Endothelial cell of umbilical vein (primary cell): ENCODE results near the gene C2CD3. TPM values are rescaled to one million over a fixed set of nuclear protein-coding genes. Genes with fewer than 3 reads are reported as not detected.

Source experiments
- BruUV-seq: library from RNA; stranded (reverse); fragments of 400-500 nt; replicated peaks from 2 replicates; lab custom pipeline; 2021; lab: Mats Ljungman, UMichigan
- CTCF ChIA-PET: fragments of 300-600, 350-600 bp; sonication (Branson Sonifier 250); formaldehyde crosslinking; loops from one replicate; lab custom pipeline; 2021; ENCODE audit warnings: antibody characterized with exemption, inconsistent platforms; lab: Charles Lee
- POLR2A ChIA-PET: fragments of 300-600, 350-600 bp; sonication (Branson Sonifier 250); formaldehyde crosslinking; loops from one replicate; lab custom pipeline; 2021; ENCODE audit warnings: antibody characterized with exemption, inconsistent platforms; lab: Charles Lee
- DNase-seq: peaks from one replicate; pipeline ENCODE4 v3.0.0-alpha.2; 2011; ENCODE audit warnings: low read depth, low spot score
- FAIRE-seq: peaks from 2 replicates; lab custom pipeline; 2011; peaks lifted over from hg19 to GRCh38; lab: Jason Lieb, UNC
- H2AFZ ChIP-seq: 2 replicates; pipeline ENCODE4 v1.6.0; 2012; ENCODE audit warnings: low read depth, low read length, control low read depth, inconsistent platforms
- H3K27ac ChIP-seq: 2 replicates; pipeline ENCODE4 v1.5.1; 2011; ENCODE audit warnings: low read depth, mild to moderate bottlenecking, control low read depth, low read length, moderate library complexity; ENCODE audit not compliant: insufficient read depth
- H3K27me3 ChIP-seq, 2 experiments: 2 replicates each; pipeline versions ENCODE4 v1.6.0 to v1.6.1; 2011; ENCODE audit warnings: low read length in 2 of 2, mixed read lengths in 1 of 2; ENCODE audit not compliant: control insufficient read depth in 2 of 2, insufficient read depth in 2 of 2
- H3K36me3 ChIP-seq, 2 experiments: 2 replicates in 1 of 2; 3 replicates in 1 of 2; pipeline ENCODE4 v1.5.1; 2011; ENCODE audit warnings: low read length in 2 of 2, mild to moderate bottlenecking in 1 of 2, moderate library complexity in 1 of 2; ENCODE audit not compliant: control insufficient read depth in 2 of 2, insufficient read depth in 2 of 2; ENCODE audit errors: extremely low read depth in 1 of 2
- H3K4me1 ChIP-seq: 3 replicates; pipeline ENCODE4 v1.5.1; 2011; ENCODE audit warnings: mild to moderate bottlenecking, low read length; ENCODE audit not compliant: control insufficient read depth, insufficient read depth; ENCODE audit errors: extremely low read depth
- H3K4me2 ChIP-seq: 2 replicates; pipeline ENCODE4 v1.6.1; 2011; ENCODE audit warnings: low read length, control low read depth, mixed read lengths; ENCODE audit not compliant: insufficient read depth
- H3K4me3 ChIP-seq, 3 experiments: fragments of 200-600 bp in 1 of 3; sonication (generic), shearing (Covaris generic) in 1 of 3; replicated peaks in 1 of 3; 2 replicates each; pipeline ENCODE4 v1.5.1; 2011 to 2016; ENCODE audit warnings: control low read depth in 3 of 3, low read length in 3 of 3, mild to moderate bottlenecking in 2 of 3, inconsistent platforms in 1 of 3, low read depth in 1 of 3, moderate library complexity in 1 of 3; ENCODE audit not compliant: insufficient read depth in 1 of 3
- H3K79me2 ChIP-seq: 2 replicates; pipeline ENCODE4 v1.6.0; 2012; ENCODE audit warnings: low read length, inconsistent platforms; ENCODE audit not compliant: control insufficient read depth, insufficient read depth
- H3K9ac ChIP-seq: replicated peaks from 2 replicates; pipeline ENCODE3; 2011; ENCODE audit warnings: low read length, control low read depth; ENCODE audit not compliant: insufficient read depth; ENCODE audit errors: extremely low read depth
- H3K9me1 ChIP-seq: replicated peaks from 3 replicates; pipeline ENCODE4 v1.6.0; 2011; ENCODE audit warnings: mild to moderate bottlenecking, low read length; ENCODE audit not compliant: control insufficient read depth, insufficient read depth; ENCODE audit errors: extremely low read depth
- H3K9me3 ChIP-seq: replicated peaks from 2 replicates; pipeline ENCODE4 v1.5.1; 2012; ENCODE audit warnings: low read length, inconsistent platforms; ENCODE audit not compliant: control insufficient read depth, insufficient read depth
- H4K20me1 ChIP-seq: replicated peaks from 2 replicates; pipeline ENCODE3; 2011; ENCODE audit warnings: mild to moderate bottlenecking, low read length; ENCODE audit not compliant: control insufficient read depth, insufficient read depth; ENCODE audit errors: extremely low read depth
- CTCF ChIP-seq, 2 donors: IDR thresholded peaks; 1 replicate in 1 of 2; 2 replicates in 1 of 2; pipeline ENCODE4 v1.5.1; 2011; ENCODE audit warnings: low read length in 2 of 2, mild to moderate bottlenecking in 2 of 2, moderate library complexity in 2 of 2, control low read depth in 1 of 2, inconsistent platforms in 1 of 2, low read depth in 1 of 2; ENCODE audit not compliant: insufficient read depth in 1 of 2; ENCODE audit errors: extremely low read depth in 1 of 2
- EZH2 ChIP-seq: IDR thresholded peaks from 2 replicates; pipeline ENCODE4 v1.6.1; 2012; ENCODE audit warnings: borderline replicate concordance, low read depth, mild to moderate bottlenecking, moderate library complexity, low read length, inconsistent platforms; ENCODE audit not compliant: severe bottlenecking
- FOS ChIP-seq: IDR thresholded peaks from 2 replicates; pipeline ENCODE4 v1.6.1; 2011; ENCODE audit warnings: mild to moderate bottlenecking, low read length, moderate library complexity, borderline replicate concordance; ENCODE audit not compliant: insufficient read depth
- GATA2 ChIP-seq: IDR thresholded peaks from 2 replicates; pipeline ENCODE4 v1.7.0; 2011; ENCODE audit warnings: low read depth, mild to moderate bottlenecking, moderate library complexity, mixed read lengths, low read length; ENCODE audit not compliant: insufficient read length, insufficient read depth
- JUN ChIP-seq: IDR thresholded peaks from 2 replicates; pipeline ENCODE4 v1.6.1; 2011; ENCODE audit warnings: borderline replicate concordance, low read depth; ENCODE audit not compliant: insufficient read length, insufficient read depth
- MAX ChIP-seq: IDR thresholded peaks from 2 replicates; pipeline ENCODE4 v1.6.1; 2011; ENCODE audit not compliant: insufficient read depth, insufficient read length
- MYC ChIP-seq: IDR thresholded peaks from one replicate; pipeline ENCODE4 v1.6.1; 2011; ENCODE audit warnings: mild to moderate bottlenecking, low read depth, low read length
- POLR2A ChIP-seq: IDR thresholded peaks from 2 replicates; pipeline ENCODE4 v1.6.1; 2012; ENCODE audit warnings: low read depth, mild to moderate bottlenecking, control low read depth, low read length
- POLR2AphosphoS5 ChIP-seq: IDR thresholded peaks from 2 replicates; pipeline ENCODE4 v1.6.1; 2012; ENCODE audit warnings: low read depth, mild to moderate bottlenecking, control low read depth, low read length, moderate library complexity; ENCODE audit not compliant: insufficient read depth
- dilution Hi-C: fragments of 300-500 bp; cut with MboI; formaldehyde crosslinking; loops from one replicate; pipeline ENCODE4 v1.15.0; 2019; ENCODE audit warnings: low sequenced_read_pairs; ENCODE audit not compliant: extremely low pct_ligation_motif_present
- intact Hi-C: fragments of 100-400 bp; cut with micrococcal nuclease; formaldehyde crosslinking; loops from one replicate; pipeline ENCODE4 v1.10.0; 2022
- polyA plus RNA-seq, 4 experiments: library from polyadenylated mRNA; depleted of rRNA in 3 of 4; stranded (reverse) in 3 of 4; unstranded in 1 of 4; fragments of >200 nt; gene quantifications; 2 replicates each; pipeline versions ENCODE4 v1.2.1 to v1.2.3, GENCODE V29; 2011 to 2012; ENCODE audit warnings: missing spikeins in 1 of 4
- total RNA-seq: library from RNA; stranded (reverse); gene quantifications from 2 replicates; pipeline ENCODE4 v1.2.3, GENCODE V29; 2021

Gene C2CD3
- total and polyA plus RNA-seq, 2 donors (not counting 3 experiments of a cell fraction or from before 2014, with no cell fraction given), result 12.9 to 36.6 TPM

- Histone ChIP-seq H2AFZ (no peak overlapping the region), H3K9me1 (no peaks in the 10 kb centered on the region), H3K4me1 (peaks cover 5% of the 10 kb centered on the region), H3K4me2 (no peak overlapping the region), H4K20me1 (no peaks in the 10 kb centered on the region), H3K9me3 (no peaks in the 10 kb centered on the region), H3K9ac (no peak overlapping the region), H3K27me3 (no peaks in the 10 kb centered on the region), H3K79me2 (no peaks in the 10 kb centered on the region), H3K36me3 (peaks cover 2 to 5% of the 10 kb centered on the region in 2 experiments), H3K4me3 (no peak overlapping the region), H3K27ac (no peak overlapping the region)
- TF ChIP-seq MYC (no peak), POLR2A (no peak), JUN (peak; percentile 19), EZH2 (no peak), POLR2AphosphoS5 (no peak), FOS (peak; percentile 43), GATA2 (no peak), MAX (no peak), CTCF (IDR thresholded peaks at IDR 0.05; ENCODE audit: extremely low read depth in 1 of 2, insufficient read depth in 1 of 2, low read depth in 1 of 2, low read length in 2 of 2) (no peak)
- intact Hi-C loops, result no loop called here
- ChIA-PET POLR2A (no interaction called here), CTCF (interaction anchor here (0.9 kb wide), 1 partner anchor 392 kb away, joined by 3 read pairs; no protein-coding TSS in a partner anchor)
- peak; percentile 42 for FAIRE-seq
- BruUV-seq, result no TSS peak
- DNase-seq, result peak; percentile 29
- dilution Hi-C loops, result no loop called here
Measured at GRCh38 chr11:74057249-74058151, 113.3 kb downstream of the C2CD3 start.
